ENCODE measurements around the gene CREM.

Gene CREM

GRCh38 chr10:35223016-35223415 lies 96.4 kb downstream of the CREM start:
- ATAC-seq, result no peak

- ATAC-seq, result no peak
Measured at GRCh38 chr10:35224045-35224740, 97.5 kb downstream of the CREM start.

- ATAC-seq, result peak; percentile 71 to 86
Measured at GRCh38 chr10:35225204-35225603, 98.6 kb downstream of the CREM start.

- no peak for ATAC-seq
Measured at GRCh38 chr10:35226507-35226906, 99.9 kb downstream of the CREM start.

- ATAC-seq, result no peak
Measured at GRCh38 chr10:35228058-35228457, 101.4 kb downstream of the CREM start.

- ATAC-seq, result no peak
Measured at GRCh38 chr10:35231646-35232045, 105.0 kb downstream of the CREM start.

- no peak for ATAC-seq
Measured at GRCh38 chr10:35232527-35232926, 105.9 kb downstream of the CREM start.

- ATAC-seq, result no peak
Measured at GRCh38 chr10:35234073-35234472, 107.4 kb downstream of the CREM start.

GRCh38 chr10:35236739-35237138 lies 110.1 kb downstream of the CREM start:
- no peak for ATAC-seq

- no peak for ATAC-seq
Measured at GRCh38 chr10:35237766-35238512, 111.3 kb downstream of the CREM start.

- no peak for ATAC-seq
Measured at GRCh38 chr10:35244549-35244948, 117.9 kb downstream of the CREM start.

GRCh38 chr10:35246770-35247343 lies 120.2 kb downstream of the CREM start:
- no peak for ATAC-seq

- ATAC-seq, result no peak
Measured at GRCh38 chr10:35251373-35252100, 124.9 kb downstream of the CREM start.

- ATAC-seq, result no peak
Measured at GRCh38 chr10:35257057-35257983, 130.7 kb downstream of the CREM start.

GRCh38 chr10:35259769-35260397 lies 133.2 kb downstream of the CREM start:
- ATAC-seq, result peak; percentile 51 to 66

- no peak for ATAC-seq
Measured at GRCh38 chr10:35262436-35262835, 135.8 kb downstream of the CREM start.
